ENCODE results near the gene ALX1.

- TF ChIP-seq POLR2AphosphoS5 (IDR thresholded peaks at IDR 0.05; ENCODE audit: low read depth, low read length) (no peak), POLR2A (IDR thresholded peaks at IDR 0.05; ENCODE audit: low read depth, low read length) (no peak), TAF1 (IDR thresholded peaks at IDR 0.05; ENCODE audit: borderline replicate concordance, low read depth, low read length) (no peak)
Observed at GRCh38 chr12:85309125-85309566, 29.1 kb downstream of the ALX1 start.

Data from GM12892 (cell line).